KMS-11 (cell line): ENCODE data around the gene NINL.

Experiments used
- H2AFZ ChIP-seq: fragments of 200-600 bp; sonication (generic); 2 replicates; pipeline ENCODE4 v1.6.1; 2016; ENCODE audit warnings: antibody characterized with exemption, mixed run types, low read depth
- H3K27ac ChIP-seq: fragments of 200-600 bp; sonication (generic); 2 replicates; pipeline ENCODE4 v1.6.1; 2016; ENCODE audit warnings: mild to moderate bottlenecking, mixed run types
- H3K27me3 ChIP-seq: fragments of 200-600 bp; sonication (generic); 2 replicates; pipeline ENCODE4 v1.6.1; 2017; ENCODE audit warnings: mild to moderate bottlenecking, low read depth, mixed run types, moderate library complexity; ENCODE audit not compliant: insufficient read depth
- H3K36me3 ChIP-seq: fragments of 200-600 bp; sonication (generic); 2 replicates; pipeline ENCODE4 v1.6.1; 2017; ENCODE audit warnings: mild to moderate bottlenecking, mixed run types; ENCODE audit not compliant: insufficient read depth
- H3K4me1 ChIP-seq: fragments of 200-600 bp; sonication (generic); 2 replicates; pipeline ENCODE4 v1.6.1; 2016; ENCODE audit warnings: mild to moderate bottlenecking, low read depth, mixed run types; ENCODE audit not compliant: poor library complexity, severe bottlenecking
- H3K4me2 ChIP-seq: fragments of 200-600 bp; sonication (generic); 2 replicates; pipeline ENCODE4 v1.7.0; 2016; ENCODE audit warnings: mild to moderate bottlenecking, mixed run types
- H3K4me3 ChIP-seq: fragments of 200-600 bp; sonication (generic); IDR thresholded peaks from 2 replicates; pipeline ENCODE4 v1.6.1; 2017; ENCODE audit warnings: low read depth, low read length, mixed read lengths; ENCODE audit not compliant: insufficient read depth
- H3K79me2 ChIP-seq: fragments of 200-600 bp; sonication (generic); 2 replicates; pipeline ENCODE4 v1.6.1; 2016; ENCODE audit warnings: low read depth, mixed run types; ENCODE audit not compliant: insufficient read depth
- H3K9ac ChIP-seq: fragments of 200-600 bp; sonication (generic); 2 replicates; pipeline ENCODE4 v1.6.1; 2016; ENCODE audit warnings: mild to moderate bottlenecking, mixed run types
- H4K20me1 ChIP-seq: fragments of 200-600 bp; sonication (generic); 2 replicates; pipeline ENCODE4 v1.6.1; 2016; ENCODE audit warnings: mild to moderate bottlenecking, mixed run types; ENCODE audit not compliant: insufficient read depth
- CTCF ChIP-seq: fragments of 200-600 bp; sonication (generic); conservative IDR thresholded peaks from 2 replicates; pipeline ENCODE4 v1.6.1; 2017; ENCODE audit warnings: low read depth, mild to moderate bottlenecking, antibody characterized with exemption, low read length, moderate library complexity, mixed read lengths

Gene NINL

GRCh38 chr20:25576783-25577530 is 8.4 kb downstream of the NINL start:
- Histone ChIP-seq H3K36me3 (no peaks in the 10 kb centered on the region), H3K27me3 (no peaks in the 10 kb centered on the region), H3K4me2 (no peak overlapping the region), H3K27ac (no peak overlapping the region), H3K4me3 (no peak overlapping the region), H3K79me2 (no peaks in the 10 kb centered on the region), H3K4me1 (no peaks in the 10 kb centered on the region), H4K20me1 (no peaks in the 10 kb centered on the region), H3K9ac (no peak overlapping the region), H2AFZ (no peak overlapping the region)
- TF ChIP-seq CTCF: no peak

- Histone ChIP-seq H2AFZ (no peak overlapping the region), H3K9ac (no peak overlapping the region), H3K4me2 (no peak overlapping the region), H3K4me3 (no peak overlapping the region), H3K27me3 (no peaks in the 10 kb centered on the region), H3K79me2 (no peaks in the 10 kb centered on the region), H3K27ac (no peak overlapping the region), H4K20me1 (no peaks in the 10 kb centered on the region), H3K4me1 (no peaks in the 10 kb centered on the region), H3K36me3 (no peaks in the 10 kb centered on the region)
- TF ChIP-seq CTCF: no peak
Observed at GRCh38 chr20:25574411-25574810, 10.9 kb downstream of the NINL start.

- no peak overlapping the region for H3K27ac ChIP-seq
- no peak overlapping the region for H3K4me2 ChIP-seq
- H3K4me3 ChIP-seq: no peak overlapping the region
- no peak overlapping the region for H2AFZ ChIP-seq
- no peak overlapping the region for H3K9ac ChIP-seq
- no peaks in the 10 kb centered on the region for H4K20me1 ChIP-seq
- no peaks in the 10 kb centered on the region for H3K27me3 ChIP-seq
- no peaks in the 10 kb centered on the region for H3K4me1 ChIP-seq
- no peaks in the 10 kb centered on the region for H3K79me2 ChIP-seq
- no peak for TF ChIP-seq CTCF
- no peaks in the 10 kb centered on the region for H3K36me3 ChIP-seq
Observed at GRCh38 chr20:25573288-25574251, 11.8 kb downstream of the NINL start.

- Histone ChIP-seq H3K27ac (no peak overlapping the region), H2AFZ (no peak overlapping the region), H3K9ac (no peak overlapping the region), H3K79me2 (no peaks in the 10 kb centered on the region), H4K20me1 (no peaks in the 10 kb centered on the region), H3K36me3 (no peaks in the 10 kb centered on the region), H3K4me3 (no peak overlapping the region), H3K4me1 (no peaks in the 10 kb centered on the region), H3K27me3 (no peaks in the 10 kb centered on the region), H3K4me2 (no peak overlapping the region)
- TF ChIP-seq CTCF: no peak
Observed at GRCh38 chr20:25571817-25572216, 13.5 kb downstream of the NINL start.
